ENCODE data around the gene MTMR11. TPM values are rescaled to one million over a fixed set of nuclear protein-coding genes. Genes with fewer than 3 reads are reported as not detected.

The MTMR11 gene
- total and polyA plus RNA-seq, 2 of the 13 experiments (the other 11 are each of a cell fraction or from before 2014, with no cell fraction given): 0.49 to 2.8 TPM

- TF ChIP-seq ZNF710 (CRISPR knock-in tag; IDR thresholded peaks at IDR 0.05; ENCODE audit: borderline replicate concordance) (no peak), NCOA2 (CRISPR knock-in tag; IDR thresholded peaks at IDR 0.05) (no peak; the same call in 1 of the 2 replicates), FOXO4 (CRISPR knock-in tag; conservative IDR thresholded peaks at IDR 0.05) (0 out of 2 replicates have a peak, but pooled peaks have one; percentile 30), ZNF747 (CRISPR knock-in tag; IDR thresholded peaks at IDR 0.05; ENCODE audit: borderline replicate concordance) (0 out of 2 replicates have a peak, but pooled peaks have one; percentile 15), TCF7L2 (IDR thresholded peaks at IDR 0.05; ENCODE audit: low read depth, low read length) (no peak), SP2 (CRISPR knock-in tag; IDR thresholded peaks at IDR 0.05) (no peak; the same call in 1 of the 2 replicates), ZNF569 (CRISPR knock-in tag; IDR thresholded peaks at IDR 0.05; ENCODE audit: borderline replicate concordance) (no peak), SMC3 (IDR thresholded peaks at IDR 0.05; ENCODE audit: low read length) (no peak), RELA (CRISPR knock-in tag; IDR thresholded peaks at IDR 0.05) (0 out of 2 replicates have a peak, but pooled peaks have one; percentile 26), ZNF253 (CRISPR knock-in tag; IDR thresholded peaks at IDR 0.05; ENCODE audit: borderline replicate concordance) (no peak), NFYB (CRISPR knock-in tag; IDR thresholded peaks at IDR 0.05) (peak; percentile 92), PHF20 (CRISPR knock-in tag; IDR thresholded peaks at IDR 0.05) (no peak), DBP (CRISPR knock-in tag; IDR thresholded peaks at IDR 0.05; ENCODE audit: not compliant biosample characterization) (no peak), ZNF773 (CRISPR knock-in tag; IDR thresholded peaks at IDR 0.05; ENCODE audit: borderline replicate concordance) (peak; percentile 84; the same call in 1 of the 2 replicates), ZBTB39 (CRISPR knock-in tag; IDR thresholded peaks at IDR 0.05) (no peak), BCLAF1 (IDR thresholded peaks at IDR 0.05) (no peak), EEA1 (CRISPR knock-in tag; IDR thresholded peaks at IDR 0.05; ENCODE audit: borderline replicate concordance) (no peak), GPN1 (CRISPR knock-in tag; IDR thresholded peaks at IDR 0.05; ENCODE audit: borderline replicate concordance) (no peak), SSRP1 (CRISPR knock-in tag; IDR thresholded peaks at IDR 0.05) (no peak), YY1 (IDR thresholded peaks at IDR 0.05; ENCODE audit: insufficient read depth, insufficient replicate concordance, low read depth, low read length) (peak; percentile 36)
Observed at GRCh38 chr1:149886396-149887195, 50.1 kb downstream of the MTMR11 start (continued).
